Fibroblast of pulmonary artery (primary cell): ENCODE measurements around the gene FGF1.
A peak's percentile ranks its signal among the peaks of the same experiment; 100 is the strongest.

Source experiments
- DNase-seq: peaks from one replicate; pipeline ENCODE4 v3.0.0-alpha.2; 2010; ENCODE audit warnings: low read depth
- H3K4me3 ChIP-seq: replicated peaks from 2 replicates; pipeline ENCODE4 v1.5.1; 2011; ENCODE audit warnings: low read depth, mild to moderate bottlenecking, control low read depth, low read length, moderate library complexity
- CTCF ChIP-seq: IDR thresholded peaks from 2 replicates; pipeline ENCODE4 v1.5.1; 2011; ENCODE audit warnings: mild to moderate bottlenecking, control low read depth, low read length, inconsistent platforms; ENCODE audit errors: missing control alignments

The FGF1 gene

DNA sequence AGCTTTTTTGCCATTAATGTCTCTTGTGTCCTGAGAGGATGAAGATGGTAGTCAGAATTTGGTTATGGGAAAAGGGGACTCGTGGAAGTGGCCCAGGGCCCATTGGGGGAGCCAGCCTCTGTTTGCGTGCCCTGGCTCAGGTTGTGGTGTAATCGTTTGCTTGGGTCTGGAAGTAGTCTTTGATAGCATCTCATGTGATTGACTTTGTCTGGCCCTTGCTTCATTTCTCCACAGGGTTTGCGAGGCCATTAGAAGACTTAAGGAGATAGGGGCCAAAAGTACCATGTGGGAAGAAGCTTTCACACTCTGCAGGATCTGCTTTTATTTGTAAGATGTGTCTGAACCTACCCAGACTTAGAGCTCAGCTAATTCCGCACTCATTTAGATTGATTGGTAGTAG lies 114.5 kb downstream of the FGF1 start:
- DNase-seq: no peak
- H3K4me3 ChIP-seq: no peak overlapping the region
- no peak for TF ChIP-seq CTCF

- TF ChIP-seq CTCF: no peak
- no peak for DNase-seq
- H3K4me3 ChIP-seq: no peak overlapping the region
Measured at GRCh38 chr5:142569905-142570304, 116.0 kb downstream of the FGF1 start.

GRCh38 chr5:142568996-142569335 lies 116.9 kb downstream of the FGF1 start:
- DNase-seq: no peak
- TF ChIP-seq CTCF: no peak
- H3K4me3 ChIP-seq: no peak overlapping the region

DNA sequence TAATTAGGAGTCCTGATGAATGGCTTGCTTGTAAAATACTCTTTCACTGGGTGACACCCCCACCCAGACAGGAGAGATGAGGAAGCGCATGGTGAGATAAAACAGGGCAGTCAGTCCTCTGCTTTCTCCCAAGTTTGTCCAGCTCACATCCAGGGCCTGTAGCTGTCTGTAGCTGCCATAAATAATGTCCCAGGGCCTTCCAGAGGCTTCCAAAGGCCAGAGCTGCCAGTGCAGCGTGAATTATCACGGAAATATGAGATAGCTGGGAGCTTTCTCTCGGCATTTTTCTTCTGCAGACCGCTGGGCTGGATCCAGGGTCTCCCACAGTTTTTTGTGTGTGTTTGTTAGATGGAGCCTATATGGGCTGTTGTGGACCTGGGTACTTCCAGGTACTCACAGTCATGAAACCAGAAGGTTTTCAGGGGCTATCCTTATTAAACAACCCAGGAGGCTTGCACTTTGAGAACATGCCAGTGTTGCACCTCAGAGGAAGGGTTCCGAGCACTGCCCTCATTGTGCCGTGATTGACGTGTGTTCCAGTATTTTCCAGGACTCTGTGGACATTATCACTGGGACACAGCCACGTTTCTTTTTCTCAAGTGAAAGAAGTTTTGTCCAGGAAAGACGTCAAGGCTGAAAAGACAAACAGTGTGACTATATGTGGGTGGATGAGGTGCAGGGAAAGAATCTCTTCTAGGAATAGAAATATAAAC lies 117.5 kb downstream of the FGF1 start:
- TF ChIP-seq CTCF: no peak
- peak; percentile 76 for DNase-seq
- H3K4me3 ChIP-seq: no peak overlapping the region

DNA sequence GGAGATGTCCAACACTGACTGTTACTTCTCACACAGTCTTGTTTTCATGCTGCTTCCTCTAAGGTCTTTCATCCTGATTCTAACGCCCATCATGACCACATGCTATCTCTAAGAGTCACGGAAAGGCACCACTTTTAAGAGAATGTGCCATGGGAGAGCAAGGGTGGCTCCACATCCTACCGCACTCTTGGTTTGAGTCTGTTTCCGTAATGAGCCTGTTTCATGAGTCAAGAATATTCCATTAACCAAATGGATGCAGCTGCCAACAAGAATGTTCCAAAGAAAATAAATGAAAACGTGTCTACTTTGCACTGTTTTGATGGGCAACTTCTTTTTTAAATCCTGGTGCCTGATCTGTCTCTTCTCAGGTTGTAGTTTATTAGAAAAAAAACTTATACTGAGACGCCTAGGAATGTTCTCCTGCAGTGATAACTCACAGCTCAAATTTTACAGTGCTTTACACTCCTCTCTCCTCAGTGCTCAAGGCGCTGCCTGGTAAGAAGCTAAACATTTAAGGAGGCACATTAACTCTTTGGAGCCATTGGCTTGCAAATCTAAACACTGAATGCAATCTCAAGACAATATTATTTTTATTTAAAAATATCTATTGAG lies 124.3 kb downstream of the FGF1 start:
- no peak for TF ChIP-seq CTCF
- no peak for DNase-seq
- H3K4me3 ChIP-seq: no peak overlapping the region

DNA sequence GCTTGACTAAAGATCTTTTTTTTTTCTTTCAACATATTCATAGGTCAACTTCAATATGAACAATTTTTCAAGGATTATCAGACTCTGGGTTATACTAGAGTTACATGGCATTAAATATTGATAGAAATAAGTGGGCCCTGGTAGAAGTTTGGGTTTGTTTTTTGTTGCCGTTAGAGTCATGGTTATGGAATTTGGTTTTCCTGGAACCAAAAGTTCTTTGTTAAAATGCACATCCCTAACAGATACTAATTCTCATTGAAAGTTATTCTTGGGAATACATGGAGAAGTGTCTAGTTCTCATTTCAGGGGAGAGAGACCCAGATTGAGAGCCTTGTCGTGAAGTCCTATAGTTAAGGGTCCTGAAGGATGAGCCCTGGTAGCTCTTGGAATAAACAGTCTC lies 124.9 kb downstream of the FGF1 start:
- H3K4me3 ChIP-seq: no peak overlapping the region
- DNase-seq: no peak
- no peak for TF ChIP-seq CTCF

DNA sequence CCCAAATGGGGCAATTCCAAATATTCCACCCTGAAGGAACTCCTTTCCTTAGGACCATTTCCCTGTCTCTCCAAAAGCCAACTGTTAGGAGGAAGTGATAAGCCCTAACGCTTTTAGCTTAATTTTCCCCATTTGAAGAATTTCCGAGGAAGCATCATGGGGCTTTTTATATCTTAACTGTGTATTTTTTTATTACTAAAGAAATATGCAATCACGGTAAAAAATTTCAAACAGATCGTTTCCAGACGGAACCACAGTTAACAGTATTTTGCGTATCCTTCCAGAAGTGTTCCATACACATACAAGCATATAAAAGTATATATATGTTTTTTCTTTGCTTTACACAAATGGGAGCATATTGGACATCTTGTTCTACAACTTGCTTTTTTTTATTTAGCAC lies 133.8 kb downstream of the FGF1 start:
- no peak for TF ChIP-seq CTCF
- no peak overlapping the region for H3K4me3 ChIP-seq
- DNase-seq: no peak
